ENCODE results near the gene RAB9B.

RAB9B gene

GRCh38 chrX:103806862-103807474 is 25.1 kb downstream of the RAB9B start:
- DNase-seq, result no peak

GRCh38 chrX:103805860-103806259 is 26.2 kb downstream of the RAB9B start:
- no peak for DNase-seq

- no peak for DNase-seq
Measured at GRCh38 chrX:103800318-103800717, 31.7 kb downstream of the RAB9B start.

- peak; percentile 39 for DNase-seq
Measured at GRCh38 chrX:103797691-103798090, 34.4 kb downstream of the RAB9B start.

- no peak for DNase-seq
Measured at GRCh38 chrX:103794119-103794518, 37.9 kb downstream of the RAB9B start.

- no peak for DNase-seq
Measured at GRCh38 chrX:103793545-103793940, 38.5 kb downstream of the RAB9B start.

GRCh38 chrX:103792916-103793544 is 39.0 kb downstream of the RAB9B start:
- DNase-seq, result peak; percentile 73

- peak; percentile 68 for DNase-seq
Measured at GRCh38 chrX:103791826-103792485, 40.1 kb downstream of the RAB9B start.

GRCh38 chrX:103791228-103791627 is 40.8 kb downstream of the RAB9B start:
- peak; percentile 6 for DNase-seq

GRCh38 chrX:103789004-103789403 is 43.1 kb downstream of the RAB9B start:
- no peak for DNase-seq

GRCh38 chrX:103783971-103784370 is 48.1 kb downstream of the RAB9B start:
- no peak for DNase-seq

- no peak for DNase-seq
Measured at GRCh38 chrX:103783196-103783595, 48.9 kb downstream of the RAB9B start.

GRCh38 chrX:103782640-103783039 is 49.4 kb downstream of the RAB9B start:
- no peak for DNase-seq

- DNase-seq, result no peak
Measured at GRCh38 chrX:103781706-103782105, 50.4 kb downstream of the RAB9B start.

- DNase-seq, result no peak
Measured at GRCh38 chrX:103781062-103781402, 51.0 kb downstream of the RAB9B start.

- DNase-seq, result no peak
Measured at GRCh38 chrX:103780336-103781061, 51.6 kb downstream of the RAB9B start.

- DNase-seq, result peak; percentile 11
Measured at GRCh38 chrX:103779141-103779789, 52.8 kb downstream of the RAB9B start.

GRCh38 chrX:103776546-103776945 is 55.5 kb downstream of the RAB9B start, which contains the start of gene PLP1:
Gene PLP1, plus strand, starts transcription at chrX:103776840. Its CDS starts 156 bp downstream, at chrX:103776996.
- no peak for DNase-seq

GRCh38 chrX:103774070-103774642 is 57.9 kb downstream of the RAB9B start:
- DNase-seq, result peak; percentile 39

GRCh38 chrX:103773445-103773844 is 58.6 kb downstream of the RAB9B start:
- DNase-seq, result no peak
